ENCODE results near the gene HOXC12.

Gene HOXC12

GRCh38 chr12:53916788-53917655 is 37.7 kb upstream of the HOXC12 start:
- H3K4me1 ChIP-seq (ENCODE audit: control insufficient read depth, insufficient read depth, low read length), result peaks cover 7% of the 10 kb centered on the region; the same call in 1 of the 2 replicates
- CTCF ChIA-PET, result interaction anchor here (0.7 to 1.2 kb wide), 2 partner anchors 10 to 170 kb away, joined by 3 read pairs; no protein-coding TSS in a partner anchor
- H3K9me3 ChIP-seq (ENCODE audit: control insufficient read depth, insufficient read depth, low read depth, low read length), result no peaks in the 10 kb centered on the region
- no peaks in the 10 kb centered on the region for H3K36me3 ChIP-seq (ENCODE audit: control insufficient read depth in 2 of 2, insufficient read depth in 1 of 2, low read length in 2 of 2)
- TF ChIP-seq, protein P1, sequence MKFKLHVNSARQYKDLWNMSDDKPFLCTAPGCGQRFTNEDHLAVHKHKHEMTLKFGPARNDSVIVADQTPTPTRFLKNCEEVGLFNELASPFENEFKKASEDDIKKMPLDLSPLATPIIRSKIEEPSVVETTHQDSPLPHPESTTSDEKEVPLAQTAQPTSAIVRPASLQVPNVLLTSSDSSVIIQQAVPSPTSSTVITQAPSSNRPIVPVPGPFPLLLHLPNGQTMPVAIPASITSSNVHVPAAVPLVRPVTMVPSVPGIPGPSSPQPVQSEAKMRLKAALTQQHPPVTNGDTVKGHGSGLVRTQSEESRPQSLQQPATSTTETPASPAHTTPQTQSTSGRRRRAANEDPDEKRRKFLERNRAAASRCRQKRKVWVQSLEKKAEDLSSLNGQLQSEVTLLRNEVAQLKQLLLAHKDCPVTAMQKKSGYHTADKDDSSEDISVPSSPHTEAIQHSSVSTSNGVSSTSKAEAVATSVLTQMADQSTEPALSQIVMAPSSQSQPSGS (tag by site-specific recombination; IDR thresholded peaks at IDR 0.05; ENCODE audit: low read depth), result 0 out of 2 replicates have a peak, but pooled peaks have one; percentile 8
- TF ChIP-seq ZNF274 (IDR thresholded peaks at IDR 0.05; ENCODE audit: low read length) (no peak), ZNF274 (tag by site-specific recombination; IDR thresholded peaks at IDR 0.05; ENCODE audit: borderline replicate concordance) (0 out of 2 replicates have a peak, but pooled peaks have one; percentile 43), ZNF335 (tag by site-specific recombination; conservative IDR thresholded peaks at IDR 0.05) (peak; percentile 28; the same call in 1 of the 2 replicates), ZNF184 (tag by site-specific recombination; IDR thresholded peaks at IDR 0.05) (no peak), ZNF501 (tag by site-specific recombination; IDR thresholded peaks at IDR 0.05) (no peak), ZBTB17 (tag by site-specific recombination; IDR thresholded peaks at IDR 0.05) (peak; percentile 38), ZNF558 (tag by site-specific recombination; IDR thresholded peaks at IDR 0.05) (peak; percentile 95), GLI2 (tag by site-specific recombination; IDR thresholded peaks at IDR 0.05; ENCODE audit: borderline replicate concordance, low read depth) (no peak), KLF17 (tag by site-specific recombination; IDR thresholded peaks at IDR 0.05) (no peak)
- TF ChIP-seq, protein P2, sequence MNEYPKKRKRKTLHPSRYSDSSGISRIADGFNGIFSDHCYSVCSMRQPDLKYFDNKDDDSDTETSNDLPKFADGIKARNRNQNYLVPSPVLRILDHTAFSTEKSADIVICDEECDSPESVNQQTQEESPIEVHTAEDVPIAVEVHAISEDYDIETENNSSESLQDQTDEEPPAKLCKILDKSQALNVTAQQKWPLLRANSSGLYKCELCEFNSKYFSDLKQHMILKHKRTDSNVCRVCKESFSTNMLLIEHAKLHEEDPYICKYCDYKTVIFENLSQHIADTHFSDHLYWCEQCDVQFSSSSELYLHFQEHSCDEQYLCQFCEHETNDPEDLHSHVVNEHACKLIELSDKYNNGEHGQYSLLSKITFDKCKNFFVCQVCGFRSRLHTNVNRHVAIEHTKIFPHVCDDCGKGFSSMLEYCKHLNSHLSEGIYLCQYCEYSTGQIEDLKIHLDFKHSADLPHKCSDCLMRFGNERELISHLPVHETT (tag by site-specific recombination; IDR thresholded peaks at IDR 0.05), result no peak
- H3K27ac ChIP-seq (ENCODE audit: extremely low read depth, low read depth, low read length), result no peak overlapping the region
- POLR2A ChIA-PET, result no interaction called here
- H3K4me3 ChIP-seq (ENCODE audit: low read depth, low read length), result no peak overlapping the region

- TF ChIP-seq ZNF391 (tag by site-specific recombination; IDR thresholded peaks at IDR 0.05; ENCODE audit: borderline replicate concordance, low read depth) (no peak), PRDM1 (tag by site-specific recombination; IDR thresholded peaks at IDR 0.05) (no peak), ZSCAN16 (tag by site-specific recombination; IDR thresholded peaks at IDR 0.05) (no peak), MZF1 (tag by site-specific recombination; IDR thresholded peaks at IDR 0.05; ENCODE audit: borderline replicate concordance) (no peak), ZNF449 (tag by site-specific recombination; IDR thresholded peaks at IDR 0.05) (no peak), ZNF2 (tag by site-specific recombination; IDR thresholded peaks at IDR 0.05) (no peak)
- TF ChIP-seq, protein P3, sequence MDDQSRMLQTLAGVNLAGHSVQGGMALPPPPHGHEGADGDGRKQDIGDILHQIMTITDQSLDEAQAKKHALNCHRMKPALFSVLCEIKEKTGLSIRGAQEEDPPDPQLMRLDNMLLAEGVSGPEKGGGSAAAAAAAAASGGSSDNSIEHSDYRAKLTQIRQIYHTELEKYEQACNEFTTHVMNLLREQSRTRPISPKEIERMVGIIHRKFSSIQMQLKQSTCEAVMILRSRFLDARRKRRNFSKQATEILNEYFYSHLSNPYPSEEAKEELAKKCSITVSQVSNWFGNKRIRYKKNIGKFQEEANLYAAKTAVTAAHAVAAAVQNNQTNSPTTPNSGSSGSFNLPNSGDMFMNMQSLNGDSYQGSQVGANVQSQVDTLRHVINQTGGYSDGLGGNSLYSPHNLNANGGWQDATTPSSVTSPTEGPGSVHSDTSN (CRISPR knock-in tag; IDR thresholded peaks at IDR 0.05), result no peak
- POLR2A ChIA-PET, result no interaction called here
- no peak overlapping the region for H3K27ac ChIP-seq (ENCODE audit: extremely low read depth, low read depth, low read length)
- H3K36me3 ChIP-seq (ENCODE audit: control insufficient read depth in 2 of 2, insufficient read depth in 1 of 2, low read length in 2 of 2), result no peaks in the 10 kb centered on the region
- H3K9me3 ChIP-seq (ENCODE audit: control insufficient read depth, insufficient read depth, low read depth, low read length), result no peaks in the 10 kb centered on the region
- CTCF ChIA-PET, result no interaction called here
- no peak overlapping the region for H3K4me3 ChIP-seq (ENCODE audit: low read depth, low read length)
- peaks cover 7% of the 10 kb centered on the region; the same call in 1 of the 2 replicates for H3K4me1 ChIP-seq (ENCODE audit: control insufficient read depth, insufficient read depth, low read length)
These were observed 29.9 kb upstream of the HOXC12 start for GRCh38 chr12:53924521-53925405.

Measured in HEK293 (cell line).